DND-41 (cell line): Measurements from ENCODE around the gene FLT4.

Experiments
- ATAC-seq: fragments of 200-7000 bp; cut with Tn5 transposase; 3 replicates; pipeline ENCODE4 v1.9.1; 2021; ENCODE audit warnings: low read depth; ENCODE audit not compliant: insufficient read depth
- DNase-seq: peaks from one replicate; pipeline ENCODE4 v3.0.0-alpha.2; 2020
- H2AFZ ChIP-seq: 2 replicates; pipeline ENCODE4 v1.6.0; 2012; ENCODE audit warnings: low read depth, low read length
- H3K27ac ChIP-seq: 2 replicates; pipeline ENCODE4 v1.5.1; 2012; ENCODE audit warnings: low read length, inconsistent platforms
- H3K27me3 ChIP-seq: fragments of 200-600 bp; sonication (generic); 2 replicates; pipeline ENCODE4 v1.6.0; 2012; ENCODE audit warnings: low read length, mild to moderate bottlenecking, inconsistent platforms; ENCODE audit not compliant: insufficient read depth, poor library complexity
- H3K36me3 ChIP-seq: 2 replicates; pipeline ENCODE4 v1.5.1; 2012; ENCODE audit warnings: low read length, inconsistent platforms; ENCODE audit not compliant: insufficient read depth
- H3K4me1 ChIP-seq: 2 replicates; pipeline ENCODE4 v1.5.1; 2012; ENCODE audit warnings: mild to moderate bottlenecking, low read length; ENCODE audit not compliant: insufficient read depth
- H3K4me2 ChIP-seq: 2 replicates; pipeline ENCODE4 v1.6.0; 2012; ENCODE audit warnings: mild to moderate bottlenecking, moderate library complexity, low read length, inconsistent platforms; ENCODE audit not compliant: insufficient read depth
- H3K4me3 ChIP-seq, 2 experiments: fragments of 200-600 bp in 1 of 2; shearing (Covaris generic) in 1 of 2; 2 replicates each; pipeline ENCODE4 v1.5.1; 2012 to 2016; ENCODE audit warnings: inconsistent platforms in 2 of 2, low read length in 2 of 2, mild to moderate bottlenecking in 2 of 2, low read depth in 1 of 2, moderate library complexity in 1 of 2
- H3K79me2 ChIP-seq: 2 replicates; pipeline ENCODE4 v1.6.0; 2012; ENCODE audit warnings: low read length, inconsistent platforms; ENCODE audit not compliant: insufficient read depth
- H3K9ac ChIP-seq: 2 replicates; pipeline ENCODE4 v1.6.0; 2012; ENCODE audit warnings: low read depth, mild to moderate bottlenecking, inconsistent platforms, low read length, moderate library complexity
- H3K9me3 ChIP-seq: 2 replicates; pipeline ENCODE4 v1.5.1; 2012; ENCODE audit warnings: low read length, moderate library complexity, mild to moderate bottlenecking, inconsistent platforms; ENCODE audit not compliant: insufficient read depth, severe bottlenecking
- H4K20me1 ChIP-seq: 2 replicates; pipeline ENCODE4 v1.6.0; 2012; ENCODE audit warnings: low read length; ENCODE audit not compliant: insufficient read depth
- EZH2 ChIP-seq: IDR thresholded peaks from 3 replicates; pipeline ENCODE4 v1.6.1; 2012; ENCODE audit warnings: borderline replicate concordance, low read depth, mild to moderate bottlenecking, moderate library complexity, low read length, inconsistent platforms; ENCODE audit not compliant: severe bottlenecking
- TF ChIP-seq, protein P1 (sequence below): IDR thresholded peaks from 2 replicates; pipeline ENCODE4 v1.5.1; 2012; ENCODE audit warnings: borderline replicate concordance, low read length, moderate library complexity, mild to moderate bottlenecking; ENCODE audit not compliant: poor library complexity, severe bottlenecking; ENCODE audit errors: extremely low read depth

The FLT4 gene

DNA sequence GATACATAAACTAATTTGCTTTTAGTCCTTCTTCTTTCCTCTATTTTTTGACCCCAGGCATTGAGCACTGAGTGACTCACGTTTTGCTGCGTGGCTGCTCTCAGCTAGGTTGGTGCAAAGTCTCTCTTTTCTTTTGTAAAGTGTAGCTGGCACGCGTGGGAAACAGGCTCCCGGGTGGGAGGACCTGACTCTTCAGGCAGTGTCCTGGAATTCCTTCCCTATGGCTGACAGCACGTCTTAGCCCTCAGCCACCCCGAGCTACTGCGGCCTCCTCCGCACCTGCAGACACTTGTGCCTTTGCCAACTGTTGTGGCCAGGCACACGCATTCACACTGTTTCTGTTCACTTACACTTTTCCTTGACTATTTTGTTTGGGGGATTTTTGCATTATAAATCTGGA, 57.2 kb downstream of the FLT4 start:
- peaks cover 7% of the 10 kb centered on the region for H3K27me3 ChIP-seq
- no peak for DNase-seq

DNA sequence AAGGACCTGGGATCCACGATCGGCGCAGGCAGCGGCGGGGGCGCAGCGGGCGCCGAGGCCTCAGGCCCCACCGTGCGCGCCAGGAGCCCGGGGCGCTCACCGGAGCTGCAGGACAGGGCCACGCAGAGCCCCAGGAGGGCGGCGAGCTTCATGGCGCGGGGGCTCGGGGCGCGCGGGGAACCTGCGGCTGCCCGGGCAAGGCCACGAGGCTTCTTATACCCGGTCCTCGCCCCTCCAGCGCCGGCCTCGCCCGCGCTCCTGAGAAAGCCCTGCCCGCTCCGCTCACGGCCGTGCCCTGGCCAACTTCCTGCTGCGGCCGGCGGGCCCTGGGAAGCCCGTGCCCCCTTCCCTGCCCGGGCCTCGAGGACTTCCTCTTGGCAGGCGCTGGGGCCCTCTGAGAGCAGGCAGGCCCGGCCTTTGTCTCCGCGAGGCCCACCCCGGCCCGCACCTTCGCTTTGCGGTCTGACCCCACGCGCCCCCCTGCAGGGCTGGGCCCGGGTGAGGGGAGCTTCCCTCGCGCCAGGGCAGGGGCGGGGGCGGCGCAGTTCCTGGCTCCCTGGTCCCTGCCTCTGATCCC, 58.0 kb downstream of the FLT4 start, which contains the start of gene SCGB3A1:
TSS of gene SCGB3A1 (minus strand) at position 189 of the 577 bp plus-strand sequence. CDS start at position 152, 37 bp downstream.
- no peak for TF ChIP-seq EZH2
- TF ChIP-seq, protein P1, sequence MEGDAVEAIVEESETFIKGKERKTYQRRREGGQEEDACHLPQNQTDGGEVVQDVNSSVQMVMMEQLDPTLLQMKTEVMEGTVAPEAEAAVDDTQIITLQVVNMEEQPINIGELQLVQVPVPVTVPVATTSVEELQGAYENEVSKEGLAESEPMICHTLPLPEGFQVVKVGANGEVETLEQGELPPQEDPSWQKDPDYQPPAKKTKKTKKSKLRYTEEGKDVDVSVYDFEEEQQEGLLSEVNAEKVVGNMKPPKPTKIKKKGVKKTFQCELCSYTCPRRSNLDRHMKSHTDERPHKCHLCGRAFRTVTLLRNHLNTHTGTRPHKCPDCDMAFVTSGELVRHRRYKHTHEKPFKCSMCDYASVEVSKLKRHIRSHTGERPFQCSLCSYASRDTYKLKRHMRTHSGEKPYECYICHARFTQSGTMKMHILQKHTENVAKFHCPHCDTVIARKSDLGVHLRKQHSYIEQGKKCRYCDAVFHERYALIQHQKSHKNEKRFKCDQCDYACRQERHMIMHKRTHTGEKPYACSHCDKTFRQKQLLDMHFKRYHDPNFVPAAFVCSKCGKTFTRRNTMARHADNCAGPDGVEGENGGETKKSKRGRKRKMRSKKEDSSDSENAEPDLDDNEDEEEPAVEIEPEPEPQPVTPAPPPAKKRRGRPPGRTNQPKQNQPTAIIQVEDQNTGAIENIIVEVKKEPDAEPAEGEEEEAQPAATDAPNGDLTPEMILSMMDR = no peak
- Histone ChIP-seq H2AFZ (no peak within 1 kb of the TSS), H3K4me1 (no peaks in the 10 kb centered on the region), H4K20me1 (no peaks in the 10 kb centered on the region), H3K9me3 (no peaks in the 10 kb centered on the region), H3K9ac (no peak within 1 kb of the TSS), H3K27me3 (peaks cover 7% of the 10 kb centered on the region), H3K36me3 (no peaks in the 10 kb centered on the region), H3K4me2 (no peak within 1 kb of the TSS), H3K79me2 (no peaks in the 10 kb centered on the region), H3K4me3 (no peak within 1 kb of the TSS), H3K27ac (no peak within 1 kb of the TSS)
- no peak for DNase-seq
- ATAC-seq = no peak

More for the DNA sequence above, 57.2 kb downstream of the FLT4 start:
- Histone ChIP-seq H3K4me1 (no peaks in the 10 kb centered on the region), H2AFZ (no peak overlapping the region), H3K27ac (no peak overlapping the region), H3K36me3 (no peaks in the 10 kb centered on the region), H3K4me3 (no peak overlapping the region), H3K9me3 (no peaks in the 10 kb centered on the region), H3K4me2 (no peak overlapping the region), H4K20me1 (no peaks in the 10 kb centered on the region), H3K9ac (no peak overlapping the region), H3K79me2 (no peaks in the 10 kb centered on the region)
- ATAC-seq = no peak
- TF ChIP-seq, protein P1 = no peak
- no peak for TF ChIP-seq EZH2

DNA sequence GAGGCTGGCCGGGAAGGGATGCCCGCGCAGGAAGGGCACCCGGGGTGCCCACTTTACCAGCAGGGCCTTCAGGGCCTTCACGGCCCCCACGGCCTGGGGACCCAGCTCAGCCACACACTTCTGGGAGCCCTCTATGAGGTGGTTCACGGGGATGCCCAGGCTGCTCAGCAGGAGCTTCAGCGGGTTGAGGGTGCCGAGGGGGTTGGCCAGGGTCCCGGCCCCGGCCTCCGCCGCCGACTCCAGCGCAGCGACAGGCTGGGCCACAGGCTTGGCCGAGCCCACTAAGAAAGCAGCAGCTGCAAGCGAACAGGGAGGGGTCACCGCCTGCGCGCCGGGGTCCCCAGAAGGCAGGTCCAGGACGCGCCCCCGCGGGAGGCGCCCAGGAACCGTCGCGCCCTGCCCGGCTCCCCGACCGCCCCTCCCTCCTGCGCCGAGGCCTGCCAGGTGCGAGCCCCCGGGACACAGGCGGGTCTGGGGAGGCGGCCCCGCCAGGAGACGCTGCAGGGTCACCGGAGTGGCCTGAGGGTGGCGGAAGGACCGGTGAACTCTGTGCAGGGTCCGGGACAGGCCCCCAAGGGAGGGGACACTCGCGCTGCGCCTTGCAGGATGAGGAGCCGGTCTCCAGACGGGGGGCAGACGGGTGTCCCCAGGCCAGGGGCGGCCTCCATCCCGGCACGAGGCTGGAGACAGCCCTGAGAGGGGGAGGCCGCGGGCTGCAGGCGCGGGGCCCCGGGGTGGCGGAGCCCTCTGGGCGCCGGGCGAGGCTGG, 58.7 kb downstream of the FLT4 start:
- H3K27me3 ChIP-seq = peaks cover 7% of the 10 kb centered on the region
- no peak overlapping the region for H3K27ac ChIP-seq
- H3K4me3 ChIP-seq = no peak overlapping the region
- no peak for DNase-seq
- no peak overlapping the region for H3K4me2 ChIP-seq
- no peaks in the 10 kb centered on the region for H3K79me2 ChIP-seq
- no peak for ATAC-seq
- H3K9me3 ChIP-seq = no peaks in the 10 kb centered on the region
- H3K36me3 ChIP-seq = no peaks in the 10 kb centered on the region
- TF ChIP-seq EZH2 = no peak
- TF ChIP-seq, protein P1 = no peak
- no peaks in the 10 kb centered on the region for H4K20me1 ChIP-seq
- no peak overlapping the region for H2AFZ ChIP-seq
- H3K9ac ChIP-seq = no peak overlapping the region
- no peaks in the 10 kb centered on the region for H3K4me1 ChIP-seq
